ENCODE measurements around the gene CRYBA2.

Gene CRYBA2

DNA sequence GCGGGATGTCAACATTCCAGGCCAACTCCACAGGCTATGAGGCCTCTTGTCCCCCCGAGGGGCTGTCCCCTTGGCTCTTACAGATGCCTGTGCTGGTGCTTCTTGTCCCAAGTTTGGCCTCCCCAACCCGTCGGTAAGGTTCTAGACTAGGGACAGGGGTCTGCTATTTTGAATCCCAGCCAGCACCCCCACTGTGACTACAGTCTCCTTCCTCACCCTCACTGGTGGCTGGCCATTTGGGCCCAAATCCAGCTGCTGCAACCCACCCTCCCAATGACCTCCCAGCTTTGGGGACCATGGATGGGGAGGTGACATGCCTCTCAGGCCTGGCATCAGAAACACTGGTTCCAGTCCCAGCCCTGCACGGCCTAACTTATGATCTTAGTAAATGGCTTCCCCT, 29.4 kb upstream of the CRYBA2 start:
- DNase-seq: no peak

DNA sequence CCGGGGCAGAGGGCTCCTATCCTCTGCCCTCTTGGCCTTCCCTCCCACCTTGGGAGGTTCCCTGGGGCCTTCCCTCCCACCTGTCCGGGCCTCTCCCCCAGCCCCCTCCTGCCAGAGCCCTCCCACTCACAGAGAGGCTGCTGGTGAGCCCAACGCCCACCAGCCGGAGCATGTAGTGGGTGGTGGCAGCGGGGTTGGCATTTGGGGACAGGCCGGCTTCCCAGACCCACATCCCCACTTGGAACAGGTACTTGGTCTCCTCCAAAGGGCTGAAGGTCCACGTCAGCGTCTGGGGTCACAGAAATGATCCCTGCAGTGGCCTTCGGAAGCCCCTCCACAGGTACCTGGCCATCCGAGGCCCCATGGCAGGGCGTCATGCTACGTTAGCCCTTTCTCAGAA, 28.8 kb upstream of the CRYBA2 start:
- no peak for DNase-seq

- DNase-seq: no peak
These were observed 28.4 kb upstream of the CRYBA2 start for GRCh38 chr2:219021591-219021990.

GRCh38 chr2:219020604-219021365, 27.6 kb upstream of the CRYBA2 start:
- no peak for DNase-seq

- no peak for DNase-seq
These were observed 26.2 kb upstream of the CRYBA2 start for GRCh38 chr2:219019436-219019835.

DNA sequence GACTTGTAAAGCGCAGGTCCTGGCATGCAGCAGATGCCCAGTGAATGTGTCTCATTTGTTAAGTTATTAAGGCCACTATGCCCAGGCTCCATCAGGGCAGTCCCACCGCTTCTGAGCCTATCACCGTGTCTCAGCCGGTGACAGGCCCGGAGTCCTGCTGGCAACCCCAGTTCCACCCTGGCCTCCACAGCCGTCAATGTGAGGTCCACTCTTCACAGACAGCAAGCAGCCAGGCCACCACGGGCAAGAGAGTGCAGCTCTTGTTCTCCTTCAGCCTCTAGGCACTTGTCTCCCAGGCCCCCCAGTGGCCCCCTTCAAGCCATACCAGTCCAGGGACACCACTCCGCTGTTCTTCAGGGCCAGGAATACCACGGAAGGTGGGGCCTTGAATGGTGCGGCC, 25.5 kb upstream of the CRYBA2 start:
- no peak for DNase-seq

DNA sequence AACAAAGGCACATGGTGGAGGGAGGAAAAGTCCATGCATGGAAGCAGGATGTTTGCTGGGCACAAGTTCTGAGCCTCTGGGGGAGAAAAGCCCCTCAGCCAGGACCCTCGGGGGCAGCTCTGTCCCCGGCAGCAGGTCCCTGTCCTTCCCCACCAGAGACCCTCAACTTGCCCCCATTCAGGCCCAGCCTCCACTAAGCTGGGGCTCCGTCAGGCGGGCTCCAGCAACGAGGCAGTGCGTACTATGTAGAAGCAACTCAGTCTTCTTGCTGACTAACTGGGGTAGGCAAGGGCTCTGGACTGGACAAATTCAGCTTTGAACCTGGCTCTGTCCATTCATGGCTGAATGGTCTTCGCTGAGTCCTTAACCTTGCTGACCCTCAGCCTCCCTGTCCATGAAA, 25.1 kb upstream of the CRYBA2 start:
- no peak for DNase-seq

GRCh38 chr2:219017201-219017931, 24.1 kb upstream of the CRYBA2 start:
- no peak for DNase-seq

GRCh38 chr2:219016721-219017120, 23.5 kb upstream of the CRYBA2 start:
- DNase-seq: no peak

GRCh38 chr2:219010873-219011272, 17.7 kb upstream of the CRYBA2 start:
- no peak for DNase-seq

DNA sequence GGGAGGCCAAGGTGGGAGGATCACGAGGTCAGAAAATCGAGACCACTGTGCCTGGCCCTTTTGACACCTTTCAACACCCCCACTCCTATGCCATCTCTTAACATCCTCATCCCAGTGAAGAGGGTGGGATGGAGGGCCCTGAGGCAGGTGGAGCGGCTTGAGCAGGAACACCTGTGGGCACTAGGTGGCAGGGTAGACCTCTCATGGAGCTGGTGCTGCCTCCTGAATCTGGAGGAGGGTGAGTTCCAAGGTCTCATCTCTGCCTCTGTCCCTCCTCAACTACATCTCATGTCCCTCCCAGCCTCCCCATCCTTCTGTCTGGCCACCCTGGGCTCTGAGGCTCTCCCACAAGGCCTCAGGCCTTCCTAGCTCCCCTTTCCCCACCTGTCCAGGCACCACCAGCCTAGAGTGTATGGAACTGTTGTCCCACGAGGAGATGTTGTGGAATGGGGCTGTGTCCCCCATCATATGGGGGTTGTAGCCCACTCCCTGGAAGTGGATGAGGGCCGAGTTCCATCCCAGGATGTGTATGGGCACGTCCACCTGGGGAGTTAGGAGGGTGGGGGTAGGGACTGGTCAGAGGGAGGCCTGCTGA, 17.0 kb upstream of the CRYBA2 start:
- peak; percentile 36 for DNase-seq

GRCh38 chr2:219009294-219009693, 16.1 kb upstream of the CRYBA2 start:
- no peak for DNase-seq

- DNase-seq: no peak
These were observed 10.8 kb upstream of the CRYBA2 start for GRCh38 chr2:219003979-219004378.

DNA sequence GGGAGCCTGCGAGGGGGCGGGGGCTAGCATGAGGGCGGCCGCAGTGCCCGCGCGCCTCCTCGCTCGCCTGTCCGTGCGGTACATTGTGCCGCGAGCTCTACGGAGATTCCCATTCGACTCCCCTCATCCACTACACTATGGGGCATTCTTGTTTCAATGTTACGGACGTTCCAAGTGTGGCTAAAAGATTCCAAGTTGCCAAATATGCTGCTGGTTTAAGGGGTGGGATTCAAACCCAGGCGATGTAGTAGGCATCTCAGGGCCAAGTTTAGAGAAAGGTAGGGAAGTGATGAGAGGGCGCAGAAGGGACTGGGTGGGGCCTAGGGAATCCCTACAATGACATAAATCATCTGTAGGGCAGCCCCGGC, 10.0 kb upstream of the CRYBA2 start:
- no peak for DNase-seq

DNA sequence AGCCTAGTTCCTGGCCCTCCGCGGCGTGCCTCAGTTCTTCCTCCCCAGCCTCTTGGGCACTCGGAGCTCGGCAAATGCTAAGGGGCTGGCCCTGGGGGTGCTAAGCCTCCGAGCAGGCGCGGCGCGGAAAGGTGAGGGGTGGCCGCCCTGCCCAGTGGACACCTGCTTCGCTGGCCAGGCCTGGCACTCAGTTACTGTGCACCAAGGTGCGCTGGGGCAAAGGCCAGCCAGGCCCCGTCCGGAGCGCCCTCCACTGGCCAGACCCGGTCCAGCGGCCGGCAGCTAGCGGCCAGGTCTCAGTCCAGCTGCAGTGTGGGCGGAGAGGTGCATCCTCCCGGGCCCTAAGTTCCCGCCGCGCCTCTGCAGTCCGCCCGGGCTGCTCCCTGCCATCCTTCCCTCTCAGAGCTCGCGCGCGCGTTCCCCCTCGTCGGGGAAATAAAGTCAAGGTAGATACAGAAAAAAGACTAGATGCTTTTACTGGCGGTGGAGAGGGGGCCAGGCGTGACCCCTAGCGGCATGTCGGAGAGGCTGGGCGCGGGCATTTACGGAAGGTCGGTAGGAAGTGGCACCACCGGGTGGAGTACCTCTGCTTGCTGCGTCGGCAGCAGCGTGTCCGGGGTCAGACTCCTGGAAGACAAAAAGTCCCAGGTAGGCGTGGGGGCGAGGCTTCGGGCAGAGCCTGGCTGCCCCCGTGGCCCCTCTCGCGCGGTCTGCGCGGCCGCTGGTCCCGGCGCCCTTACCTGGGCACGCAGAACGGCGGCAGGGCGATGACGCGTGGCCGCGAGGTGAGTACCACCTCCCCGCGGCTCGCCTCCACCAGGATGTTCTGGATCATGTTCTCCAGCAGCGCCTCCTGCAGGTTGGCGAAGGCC, 9.4 kb upstream of the CRYBA2 start:
- no peak for DNase-seq

GRCh38 chr2:219001577-219002394, 8.6 kb upstream of the CRYBA2 start:
- no peak for DNase-seq

GRCh38 chr2:219001100-219001576, 7.9 kb upstream of the CRYBA2 start:
- no peak for DNase-seq

DNA sequence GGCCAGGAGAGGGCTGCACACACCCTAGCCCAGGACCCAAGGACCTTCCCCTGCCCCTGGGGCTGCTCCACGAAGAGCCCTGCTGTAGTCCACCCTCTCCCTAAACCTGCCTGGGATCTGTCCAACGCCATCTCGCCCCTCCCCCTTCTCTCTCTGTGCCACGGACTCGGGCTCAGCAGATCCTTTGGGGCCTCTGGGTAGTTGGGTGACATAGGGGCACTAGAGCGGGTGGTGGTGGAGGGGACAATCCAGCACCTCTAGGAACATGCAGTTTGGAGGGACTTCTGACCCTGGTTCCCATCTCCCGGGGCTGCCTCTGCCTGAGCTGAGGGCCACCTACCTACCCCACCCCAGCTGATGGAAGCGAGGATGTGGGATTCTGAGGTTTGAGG, 7.3 kb upstream of the CRYBA2 start:
- DNase-seq: no peak

DNA sequence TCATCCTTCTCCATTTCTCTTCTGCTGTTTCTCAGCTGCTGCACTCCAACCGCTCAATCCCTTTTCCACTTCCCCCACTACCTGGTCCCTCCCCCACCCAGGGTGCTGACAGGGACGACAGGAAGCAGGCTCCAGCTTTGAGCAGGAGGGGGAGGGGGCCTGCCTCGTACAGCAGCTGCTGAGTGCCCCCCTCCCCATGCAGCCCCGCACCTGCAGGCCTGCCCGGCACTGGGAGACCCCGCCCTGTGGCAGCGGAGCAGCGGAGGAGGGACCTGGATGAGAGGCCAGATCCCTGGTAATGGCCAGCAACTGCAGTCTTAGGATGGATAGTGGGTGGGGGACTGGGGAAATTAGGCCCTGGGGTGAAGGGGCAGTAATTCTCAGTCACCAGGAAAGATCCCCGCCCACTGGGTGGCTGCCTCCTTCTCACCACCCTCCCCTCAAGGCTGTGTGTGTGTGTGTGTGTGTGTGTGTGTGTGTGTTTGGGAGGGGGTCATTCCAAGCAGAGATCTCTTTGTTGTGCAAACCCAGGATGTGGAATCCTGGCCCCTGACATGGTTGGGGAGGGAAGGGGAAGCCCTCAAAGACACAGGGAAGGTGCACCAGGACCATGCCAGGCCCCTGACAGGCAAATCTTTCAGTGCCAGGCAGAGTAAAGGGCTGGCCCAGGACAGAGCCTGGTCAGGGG, 6.8 kb upstream of the CRYBA2 start:
- no peak for DNase-seq

GRCh38 chr2:218999021-218999880, 6.0 kb upstream of the CRYBA2 start:
- no peak for DNase-seq
